ENCODE data around the gene RPS14.
"Not testable (repeated sequence)": the region's sequence is repeated elsewhere in the genome, so short reads cannot be mapped to it uniquely, and the experiment has no call there.

RPS14 gene

GRCh38 chr5:150443242-150444075, 6.1 kb downstream of the RPS14 start:
- DNase-seq: no peak

GRCh38 chr5:150442699-150443080, 6.8 kb downstream of the RPS14 start:
- no peak for DNase-seq

- DNase-seq: no peak
These were observed 7.5 kb downstream of the RPS14 start for GRCh38 chr5:150441813-150442698.

GRCh38 chr5:150440948-150441812, 8.4 kb downstream of the RPS14 start:
- no peak for DNase-seq

- DNase-seq: no peak
These were observed 10.5 kb downstream of the RPS14 start for GRCh38 chr5:150438873-150439546.

GRCh38 chr5:150436141-150436680, 13.3 kb downstream of the RPS14 start:
- peak; percentile 93 for DNase-seq

- no peak for DNase-seq
These were observed 15.1 kb downstream of the RPS14 start for GRCh38 chr5:150434464-150434863.

GRCh38 chr5:150431574-150431973, 18.0 kb downstream of the RPS14 start:
- DNase-seq: no peak

- DNase-seq: no peak
These were observed 18.5 kb downstream of the RPS14 start for GRCh38 chr5:150431048-150431447.

- no peak for DNase-seq
These were observed 20.1 kb downstream of the RPS14 start for GRCh38 chr5:150429410-150429873.

- no peak for DNase-seq
These were observed 20.6 kb downstream of the RPS14 start for GRCh38 chr5:150428978-150429377.

GRCh38 chr5:150428106-150428876, 21.2 kb downstream of the RPS14 start:
- no peak for DNase-seq

- DNase-seq: not testable (repeated sequence)
These were observed 23.4 kb downstream of the RPS14 start for GRCh38 chr5:150426165-150426564.

GRCh38 chr5:150422758-150423157, 26.8 kb downstream of the RPS14 start:
- no peak for DNase-seq

GRCh38 chr5:150422075-150422474, 27.5 kb downstream of the RPS14 start:
- DNase-seq: no peak

GRCh38 chr5:150419630-150420270, 29.8 kb downstream of the RPS14 start:
- DNase-seq: no peak

GRCh38 chr5:150413902-150414790, 35.4 kb downstream of the RPS14 start:
- not testable (repeated sequence) for DNase-seq

GRCh38 chr5:150413176-150413901, 36.2 kb downstream of the RPS14 start:
- no peak for DNase-seq

Measured in activated CD8-positive, alpha-beta memory T cell treated with anti-CD3 and anti-CD28 coated beads, Interleukin-2, amount 50 U/mL, for 4 hours (primary cell).